Measurements from ENCODE around the gene BCAS1.

DNA sequence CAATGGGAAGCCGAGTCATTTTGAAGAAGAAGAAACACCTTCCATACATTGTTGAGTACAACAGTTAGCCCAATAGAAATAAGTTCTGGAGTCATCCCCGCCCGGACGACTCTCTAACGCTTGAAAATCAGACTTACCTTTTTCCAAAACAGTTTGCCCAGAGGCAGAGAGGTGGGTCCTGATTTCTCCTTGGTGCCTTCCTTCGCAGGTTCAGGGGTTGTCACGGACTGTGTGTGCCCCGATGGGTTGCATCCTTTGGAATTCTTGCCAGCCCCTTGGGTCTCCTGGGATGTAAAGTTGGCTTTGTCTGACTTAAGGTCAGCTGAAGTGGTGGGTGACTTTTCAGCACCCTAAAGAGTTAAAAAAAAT lies 85.3 kb downstream of the BCAS1 start:
- TF ChIP-seq, protein P1, sequence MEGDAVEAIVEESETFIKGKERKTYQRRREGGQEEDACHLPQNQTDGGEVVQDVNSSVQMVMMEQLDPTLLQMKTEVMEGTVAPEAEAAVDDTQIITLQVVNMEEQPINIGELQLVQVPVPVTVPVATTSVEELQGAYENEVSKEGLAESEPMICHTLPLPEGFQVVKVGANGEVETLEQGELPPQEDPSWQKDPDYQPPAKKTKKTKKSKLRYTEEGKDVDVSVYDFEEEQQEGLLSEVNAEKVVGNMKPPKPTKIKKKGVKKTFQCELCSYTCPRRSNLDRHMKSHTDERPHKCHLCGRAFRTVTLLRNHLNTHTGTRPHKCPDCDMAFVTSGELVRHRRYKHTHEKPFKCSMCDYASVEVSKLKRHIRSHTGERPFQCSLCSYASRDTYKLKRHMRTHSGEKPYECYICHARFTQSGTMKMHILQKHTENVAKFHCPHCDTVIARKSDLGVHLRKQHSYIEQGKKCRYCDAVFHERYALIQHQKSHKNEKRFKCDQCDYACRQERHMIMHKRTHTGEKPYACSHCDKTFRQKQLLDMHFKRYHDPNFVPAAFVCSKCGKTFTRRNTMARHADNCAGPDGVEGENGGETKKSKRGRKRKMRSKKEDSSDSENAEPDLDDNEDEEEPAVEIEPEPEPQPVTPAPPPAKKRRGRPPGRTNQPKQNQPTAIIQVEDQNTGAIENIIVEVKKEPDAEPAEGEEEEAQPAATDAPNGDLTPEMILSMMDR (IDR thresholded peaks at IDR 0.05 in 2 of 3, conservative IDR thresholded peaks at IDR 0.05 in 1 of 3; ENCODE audit: control insufficient read depth in 2 of 3, extremely low read depth in 1 of 3, insufficient read depth in 1 of 3, low read depth in 3 of 3, low read length in 3 of 3): no peak
- no peak for TF ChIP-seq EP300 (IDR thresholded peaks at IDR 0.05; ENCODE audit: borderline replicate concordance in 1 of 2, control insufficient read depth in 1 of 2, low read depth in 2 of 2, low read length in 2 of 2)
- TF ChIP-seq RBBP5 (conservative IDR thresholded peaks at IDR 0.05): no peak
- no peak for TF ChIP-seq POLR2AphosphoS5 (IDR thresholded peaks at IDR 0.05; ENCODE audit: low read length)
- TF ChIP-seq TBL1XR1 (IDR thresholded peaks at IDR 0.05; ENCODE audit: low read depth, low read length): no peak
- TF ChIP-seq SREBF2 (IDR thresholded peaks at IDR 0.05; ENCODE audit: low read length): no peak
- no peak for TF ChIP-seq PML (IDR thresholded peaks at IDR 0.05; ENCODE audit: low read length)
- TF ChIP-seq, protein P2, sequence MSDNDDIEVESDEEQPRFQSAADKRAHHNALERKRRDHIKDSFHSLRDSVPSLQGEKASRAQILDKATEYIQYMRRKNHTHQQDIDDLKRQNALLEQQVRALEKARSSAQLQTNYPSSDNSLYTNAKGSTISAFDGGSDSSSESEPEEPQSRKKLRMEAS (IDR thresholded peaks at IDR 0.05; ENCODE audit: low read depth, low read length): no peak
- TF ChIP-seq USF2 (IDR thresholded peaks at IDR 0.05; ENCODE audit: borderline replicate concordance, low read depth, low read length): no peak
- no peak for TF ChIP-seq NFYA (IDR thresholded peaks at IDR 0.05; ENCODE audit: borderline replicate concordance, low read depth, low read length)
- no peak for TF ChIP-seq FOXM1 (IDR thresholded peaks at IDR 0.05; ENCODE audit: low read depth, low read length)
